ENCODE measurements around the gene TUBB4B.
"Not testable (repeated sequence)": the region's sequence is repeated elsewhere in the genome, so short reads cannot be mapped to it uniquely, and the experiment has no call there.

TUBB4B gene

GRCh38 chr9:137252555-137253506 lies 11.7 kb downstream of the TUBB4B start:
- DNase-seq (ENCODE audit: low read depth), result no peak

DNA sequence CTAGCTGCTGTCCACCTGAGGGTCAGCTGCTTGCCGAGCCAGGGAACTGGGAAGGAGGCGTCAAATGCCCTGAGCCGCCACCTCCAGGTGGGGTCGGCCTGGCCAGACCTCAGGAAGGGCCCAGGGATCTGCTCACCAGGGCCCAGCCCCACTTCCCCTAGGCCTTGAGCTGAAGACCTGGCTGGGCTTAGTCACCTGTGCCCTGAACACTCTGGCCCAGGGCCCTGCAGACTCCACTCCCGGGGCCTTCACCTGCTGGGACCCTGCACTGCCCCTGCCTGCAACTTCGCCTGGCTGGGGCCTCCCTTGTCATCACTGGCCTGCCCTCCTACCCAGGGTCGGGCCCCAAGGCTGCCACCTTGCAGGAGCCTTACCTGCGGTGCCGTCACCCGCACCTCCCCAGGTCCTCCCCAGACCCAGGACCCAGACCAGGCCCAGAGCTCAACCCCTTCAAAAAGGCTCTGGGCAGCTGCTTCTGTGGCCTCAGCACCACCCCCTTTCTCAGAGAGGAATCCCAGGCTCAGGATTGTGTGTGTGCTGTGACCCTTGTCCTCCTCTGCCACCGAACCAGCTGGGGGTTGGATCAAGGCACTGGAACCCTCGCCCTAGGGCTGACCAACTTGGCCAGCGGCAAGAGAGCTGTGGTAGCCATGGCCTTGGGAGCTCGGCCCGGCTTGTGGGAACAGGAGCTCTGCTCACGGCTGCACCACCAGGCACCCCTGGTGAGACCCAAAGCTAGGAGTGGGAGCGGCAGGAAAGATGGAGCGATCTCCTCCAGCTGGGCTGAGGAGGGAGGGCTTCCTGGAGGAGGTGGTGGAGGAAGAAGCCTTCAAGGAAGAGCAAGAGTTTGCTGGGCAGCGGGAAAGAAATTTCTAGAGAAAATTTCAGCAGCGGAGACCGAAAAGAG lies 12.9 kb downstream of the TUBB4B start:
- DNase-seq (ENCODE audit: low read depth), result no peak

GRCh38 chr9:137254624-137255447 lies 13.7 kb downstream of the TUBB4B start, which contains the start of gene NELFB:
Gene NELFB (plus strand): TSS chr9:137255327.
- DNase-seq (ENCODE audit: low read depth), result peak; percentile 90

GRCh38 chr9:137255448-137256114 lies 14.5 kb downstream of the TUBB4B start:
- no peak for DNase-seq (ENCODE audit: low read depth)

DNA sequence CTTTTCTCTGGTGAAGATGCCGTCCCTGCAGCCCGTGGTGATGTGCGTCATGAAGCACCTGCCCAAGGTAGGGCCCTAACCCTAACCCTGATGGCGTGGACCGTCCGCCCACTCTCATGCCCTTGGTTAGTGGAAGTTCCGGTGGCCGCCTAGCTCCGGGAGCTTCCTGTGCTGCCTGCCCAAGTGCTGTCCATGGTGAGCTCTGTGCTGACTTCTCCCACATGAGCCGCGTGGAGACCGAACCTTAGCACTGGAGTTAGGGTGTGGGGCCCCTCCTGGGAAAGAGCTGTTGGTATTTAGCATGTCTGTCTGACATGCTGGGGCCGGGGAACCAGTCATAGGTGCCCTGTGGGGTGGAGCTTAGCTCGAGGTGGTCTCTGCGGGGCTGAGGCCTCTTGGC lies 15.3 kb downstream of the TUBB4B start:
- DNase-seq (ENCODE audit: low read depth), result no peak

- no peak for DNase-seq (ENCODE audit: low read depth)
Observed at GRCh38 chr9:137256856-137257255, 15.8 kb downstream of the TUBB4B start.

DNA sequence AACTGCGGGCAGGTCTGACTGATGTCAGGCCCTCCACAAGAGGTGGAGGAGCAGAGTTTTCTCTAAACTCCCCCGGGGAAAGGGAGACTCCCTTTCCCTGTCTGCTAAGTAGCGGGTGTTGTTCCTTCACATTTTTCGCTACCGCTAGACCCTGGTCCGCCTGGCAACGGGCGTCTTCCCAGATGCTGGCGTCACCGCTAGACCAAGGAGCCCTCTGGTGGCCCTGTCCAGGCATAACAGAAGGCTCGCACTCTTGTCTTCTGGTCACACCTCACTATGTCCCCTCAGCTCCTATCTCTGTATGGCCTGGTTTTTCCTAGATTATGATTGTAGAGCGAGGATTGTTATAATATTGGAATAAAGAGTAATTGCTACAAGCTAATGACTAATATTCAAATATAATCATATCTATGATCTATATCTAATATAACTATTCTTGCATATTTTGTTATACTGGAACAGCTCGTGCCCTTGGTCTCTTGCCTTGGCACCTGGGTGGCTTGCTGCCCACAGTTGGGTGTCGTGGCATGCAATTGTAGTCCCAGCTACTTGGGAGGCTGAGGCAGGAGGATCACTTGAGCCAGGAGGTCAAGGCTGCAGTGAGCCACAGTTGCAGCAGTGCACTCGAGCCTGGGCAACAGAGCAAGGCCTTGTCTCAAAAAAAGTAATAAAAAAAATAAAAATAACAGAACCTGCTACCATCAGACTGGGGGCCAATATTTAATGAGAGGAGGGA lies 21.3 kb downstream of the TUBB4B start:
- not testable (repeated sequence) for DNase-seq (ENCODE audit: low read depth)

DNA sequence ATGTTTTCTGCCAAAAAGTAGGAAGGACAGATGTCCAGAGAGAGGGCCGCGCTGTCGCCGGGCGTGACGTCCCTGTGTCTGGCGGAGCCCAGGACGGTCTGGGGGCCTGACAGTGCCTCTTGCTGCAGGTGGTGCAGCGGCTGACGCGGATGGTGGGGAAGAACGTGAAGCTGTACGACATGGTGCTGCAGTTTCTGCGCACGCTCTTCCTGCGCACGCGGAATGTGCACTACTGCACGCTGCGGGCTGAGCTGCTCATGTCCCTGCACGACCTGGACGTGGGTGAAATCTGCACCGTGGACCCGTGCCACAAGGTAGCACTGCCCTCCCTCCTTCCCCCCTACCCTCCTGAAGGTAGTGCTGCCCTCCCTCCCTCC lies 21.8 kb downstream of the TUBB4B start:
- DNase-seq (ENCODE audit: low read depth), result no peak

DNA sequence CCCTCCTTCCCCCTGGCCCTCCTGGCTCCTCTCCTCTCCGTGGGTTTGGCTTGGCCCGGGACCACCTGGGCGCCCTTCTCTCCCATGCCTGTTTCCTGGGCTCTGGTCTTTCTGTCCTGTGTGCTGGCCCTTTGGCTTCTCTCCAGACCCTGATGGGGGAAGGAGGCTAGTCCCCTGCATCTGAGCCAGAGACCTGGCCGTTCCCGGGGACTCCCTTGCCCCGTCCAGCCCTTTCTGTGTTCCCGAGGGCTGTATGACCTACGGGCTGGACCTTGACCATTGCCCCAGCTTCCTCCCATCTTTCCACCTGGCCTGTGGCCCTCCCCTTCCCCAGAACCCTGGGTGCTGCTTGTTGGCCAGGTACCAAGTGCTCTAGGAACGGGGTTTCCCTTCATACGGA lies 22.4 kb downstream of the TUBB4B start:
- no peak for DNase-seq (ENCODE audit: low read depth)

DNA sequence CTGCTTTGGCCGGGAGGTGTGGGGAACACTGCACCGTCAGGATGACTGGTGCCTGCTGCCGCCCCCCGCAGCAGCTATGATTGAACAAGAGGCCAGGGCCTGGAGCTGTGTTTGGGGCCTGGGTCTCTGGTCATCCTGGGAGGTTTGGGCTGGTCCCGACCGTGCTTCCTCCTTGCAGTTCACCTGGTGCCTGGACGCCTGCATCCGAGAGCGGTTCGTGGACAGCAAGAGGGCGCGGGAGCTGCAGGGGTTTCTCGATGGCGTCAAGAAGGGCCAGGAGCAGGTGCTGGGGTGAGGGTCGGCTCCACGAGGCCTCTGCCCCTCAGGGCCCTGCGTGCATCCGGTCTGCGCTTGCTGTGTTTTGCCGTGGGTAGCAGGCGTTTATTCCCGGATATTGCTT lies 23.0 kb downstream of the TUBB4B start:
- DNase-seq (ENCODE audit: low read depth), result no peak

DNA sequence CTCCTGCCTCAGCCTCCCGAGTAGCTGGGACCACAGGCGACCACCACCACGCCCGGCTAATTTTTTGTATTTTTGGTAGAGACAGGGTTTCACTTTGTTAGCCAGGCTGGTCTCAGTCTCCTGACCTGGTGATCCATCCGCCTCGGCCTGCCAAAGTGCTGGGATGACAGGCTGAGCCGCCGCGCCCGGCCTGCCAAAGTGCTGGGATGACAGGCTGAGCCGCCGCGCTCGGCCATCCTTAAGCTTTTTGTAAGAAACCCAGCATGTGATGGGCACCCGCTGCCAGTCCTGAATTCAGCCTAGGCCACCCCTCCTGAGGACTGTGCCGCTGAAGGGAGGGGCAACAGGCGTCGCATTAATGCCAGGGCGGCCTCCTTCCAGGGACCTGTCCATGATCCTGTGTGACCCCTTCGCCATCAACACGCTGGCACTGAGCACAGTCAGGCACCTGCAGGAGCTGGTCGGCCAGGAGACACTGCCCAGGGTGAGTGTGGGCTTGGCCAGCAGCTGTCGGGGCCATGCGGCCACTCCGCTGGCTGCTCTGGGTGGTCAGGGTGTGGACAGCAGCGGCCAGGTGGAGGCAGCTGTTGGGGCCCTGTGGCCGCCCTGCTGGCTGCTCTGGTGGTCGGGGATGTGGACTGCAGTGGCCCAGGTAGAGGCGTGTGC lies 24.5 kb downstream of the TUBB4B start:
- DNase-seq (ENCODE audit: low read depth), result no peak

- no peak for DNase-seq (ENCODE audit: low read depth)
Observed at GRCh38 chr9:137266162-137266527, 25.1 kb downstream of the TUBB4B start.

DNA sequence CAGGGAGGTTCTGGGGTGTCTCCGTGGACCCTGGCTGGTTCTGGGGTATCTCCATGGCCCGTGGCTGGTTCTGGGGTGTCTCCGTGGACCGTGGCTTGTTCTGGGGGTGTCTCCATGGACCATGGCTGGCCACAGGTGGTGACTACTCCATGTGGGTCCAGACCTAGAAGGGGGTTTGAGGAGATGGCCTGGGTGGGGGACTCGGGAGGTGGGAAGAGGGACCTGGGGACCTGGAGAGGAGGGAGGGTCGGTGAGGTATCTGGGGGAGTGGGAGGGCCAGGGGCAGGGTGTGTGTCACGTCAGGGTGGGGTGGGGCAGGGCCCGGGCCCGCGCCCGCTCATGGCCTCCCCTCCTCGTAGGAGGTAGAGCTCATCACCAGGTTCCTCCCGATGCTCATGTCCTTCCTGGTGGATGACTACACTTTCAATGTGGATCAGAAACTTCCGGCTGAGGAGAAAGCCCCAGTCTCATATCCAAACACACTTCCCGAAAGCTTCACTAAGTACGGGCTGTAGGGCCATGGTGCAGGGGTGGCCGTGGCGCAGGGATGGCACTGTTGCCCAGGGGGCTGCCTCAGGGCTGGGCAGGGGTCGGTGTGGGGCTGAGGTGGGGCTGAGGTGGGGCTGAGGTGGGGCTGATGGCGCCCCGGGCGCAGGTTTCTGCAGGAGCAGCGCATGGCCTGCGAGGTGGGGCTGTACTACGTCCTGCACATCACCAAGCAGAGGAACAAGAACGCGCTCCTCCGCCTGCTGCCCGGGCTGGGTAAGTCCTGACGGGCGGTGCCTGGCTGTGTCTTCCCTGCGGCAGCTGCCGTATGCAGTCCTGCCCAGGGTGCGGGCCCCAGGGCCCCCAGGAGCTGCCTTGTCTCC lies 25.7 kb downstream of the TUBB4B start:
- DNase-seq (ENCODE audit: low read depth), result no peak

DNA sequence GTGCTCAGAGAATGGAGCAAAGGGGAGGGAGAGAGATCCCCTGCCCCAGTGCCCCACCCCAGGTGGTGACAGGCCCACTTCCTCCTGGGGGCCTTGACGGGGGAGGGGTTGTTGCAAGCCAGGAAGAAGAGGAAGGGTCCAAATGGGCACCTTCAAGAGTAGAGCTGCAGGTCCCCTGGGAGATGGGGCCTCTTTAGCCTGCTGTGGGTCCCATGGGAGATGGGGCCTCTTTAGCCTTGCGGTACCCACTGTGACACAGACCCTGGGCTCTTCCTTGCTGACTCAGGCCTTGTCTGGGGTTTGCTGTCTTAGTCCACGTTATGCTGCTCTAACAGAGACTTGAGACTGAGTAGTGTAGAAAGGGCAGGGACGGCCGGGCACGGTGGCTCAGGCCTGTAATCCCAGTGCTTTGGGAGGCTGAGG lies 26.9 kb downstream of the TUBB4B start:
- no peak for DNase-seq (ENCODE audit: low read depth)

GRCh38 chr9:137268538-137269201 lies 27.6 kb downstream of the TUBB4B start:
- DNase-seq (ENCODE audit: low read depth), result no peak

DNA sequence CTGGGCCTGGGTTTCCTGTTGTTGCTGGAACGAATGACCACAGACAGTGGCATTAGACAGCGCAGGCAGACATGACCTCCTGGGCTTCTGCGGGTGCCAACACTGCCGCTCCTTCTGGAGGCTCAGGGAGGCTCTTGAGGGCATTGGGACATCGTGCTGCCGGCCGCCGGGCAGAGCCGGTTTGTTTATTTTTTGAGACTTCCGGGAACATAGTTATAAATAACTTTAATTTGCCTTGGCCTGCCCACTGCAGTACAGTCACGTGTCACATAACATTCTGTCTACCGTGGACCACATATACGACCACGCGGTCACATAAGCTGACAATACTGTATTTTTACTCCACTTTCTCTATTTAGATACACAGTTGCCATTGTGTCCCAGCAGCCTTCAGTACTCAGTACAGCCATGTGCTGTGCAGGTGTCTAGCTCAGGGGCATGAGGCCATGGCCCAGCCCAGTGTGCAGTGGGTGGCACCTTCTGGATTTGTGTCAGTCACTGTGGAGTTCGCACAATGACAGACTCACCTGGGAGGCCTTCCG lies 28.2 kb downstream of the TUBB4B start:
- DNase-seq (ENCODE audit: low read depth), result no peak

- no peak for DNase-seq (ENCODE audit: low read depth)
Observed at GRCh38 chr9:137270929-137271695, 30.0 kb downstream of the TUBB4B start.

GRCh38 chr9:137271696-137272076 lies 30.6 kb downstream of the TUBB4B start:
- no peak for DNase-seq (ENCODE audit: low read depth)

All from T-helper 22 cell (primary cell).